K562 (cell line): ENCODE measurements around the gene PAFAH1B2. TPM values are rescaled to one million over a fixed set of nuclear protein-coding genes. Genes with fewer than 3 reads are reported as not detected.

Source experiments
- ARID1B ChIP-seq: fragments of 450-650 bp; IDR thresholded peaks from 2 replicates; pipeline ENCODE4 v1.6.1; 2016; ENCODE audit warnings: antibody characterized with exemption, mild to moderate bottlenecking, inconsistent platforms
- ASH1L ChIP-seq: fragments of 450-650 bp; IDR thresholded peaks from 2 replicates; pipeline ENCODE4 v1.6.1; 2018; ENCODE audit warnings: borderline replicate concordance, mild to moderate bottlenecking, low read depth; ENCODE audit not compliant: partially characterized antibody
- CEBPG ChIP-seq, 3 experiments: fragments of 200-800 bp in 1 of 3; sonication (Bioruptor generic) in 1 of 3; sonication (generic) in 1 of 3; formaldehyde crosslinking in 1 of 3; IDR thresholded peaks in 2 of 3; conservative IDR thresholded peaks in 1 of 3; 2 replicates each; pipeline versions ENCODE4 v1.6.1 to v1.8.0; 2016 to 2022; ENCODE audit warnings: missing compliant biosample characterization in 2 of 3, missing genetic modification characterization in 2 of 3, mild to moderate bottlenecking in 1 of 3, missing genetic modification reagents in 1 of 3
- CSDE1 ChIP-seq, 2 experiments: fragments of 450-650 bp; IDR thresholded peaks; 2 replicates each; pipeline ENCODE4 v1.6.1; 2016; ENCODE audit warnings: mild to moderate bottlenecking in 1 of 2
- EGR1 ChIP-seq: fragments of 450-650 bp; conservative IDR thresholded peaks from 2 replicates; pipeline ENCODE4 v1.6.1; 2017; ENCODE audit warnings: mild to moderate bottlenecking
- MYC ChIP-seq, 2 experiments: fragments of 250-450 bp in 1 of 2; sonication (Bioruptor Pico) in 1 of 2; IDR thresholded peaks; 2 replicates each; pipeline versions ENCODE4 v1.5.1 to v1.6.1; 2012 to 2021; ENCODE audit warnings: low read depth in 2 of 2, borderline replicate concordance in 1 of 2, improper control_type of control experiment in 1 of 2, low read length in 1 of 2, mild to moderate bottlenecking in 1 of 2, moderate library complexity in 1 of 2
- NR2C2 ChIP-seq, 2 experiments: fragments of 200-800 bp in 1 of 2; sonication (Bioruptor generic) in 1 of 2; sonication (generic) in 1 of 2; formaldehyde crosslinking in 1 of 2; IDR thresholded peaks; 2 replicates each; pipeline versions ENCODE4 v1.6.1 to v1.8.0; 2016 to 2022; ENCODE audit warnings: mild to moderate bottlenecking in 1 of 2, missing compliant biosample characterization in 1 of 2, missing genetic modification characterization in 1 of 2, missing genetic modification reagents in 1 of 2
- PHTF2 ChIP-seq: fragments of 250-450 bp; sonication (Bioruptor Pico); IDR thresholded peaks from 2 replicates; pipeline ENCODE4 v1.5.0; 2021; ENCODE audit warnings: mild to moderate bottlenecking
- RNF2 ChIP-seq: sonication (generic); IDR thresholded peaks from 2 replicates; pipeline ENCODE4 v1.6.1; 2016
- polyA plus RNA-seq, 8 experiments: library from polyadenylated mRNA; depleted of rRNA in 4 of 8; stranded (reverse) in 5 of 8; unstranded in 3 of 8; fragments of >200 nt; fragmentation: Nextera tagmentation in 2 of 8; fragmentation: Illumina TruSeq in 1 of 8; extraction: Ambion mirVana in 2 of 8; extraction: Trizol in 1 of 8; gene quantifications; 2 replicates each; pipeline versions ENCODE4 v1.2.1 to v1.2.3, GENCODE V29; 2011 to 2014; ENCODE audit warnings: inconsistent platforms in 1 of 8, missing spikeins in 1 of 8
- total RNA-seq, 7 experiments: library from RNA; depleted of rRNA in 6 of 7; stranded (reverse); fragments of >200 nt in 6 of 7; fragmentation: Illumina TruSeq in 2 of 7; extraction: Trizol in 2 of 7; gene quantifications; 2 replicates each; pipeline versions ENCODE4 v1.2.1 to v1.2.3, GENCODE V29; 2011 to 2021; ENCODE audit warnings: low replicate concordance in 1 of 7
- TF ChIP-seq, protein P1 (sequence below): fragments of 450-650 bp; IDR thresholded peaks from 2 replicates; pipeline ENCODE4 v1.6.1; 2016; ENCODE audit warnings: mild to moderate bottlenecking, moderate library complexity
- TF ChIP-seq, protein P2 (sequence below): fragments of 450-650 bp; IDR thresholded peaks from 2 replicates; pipeline ENCODE4 v1.6.1; 2016; ENCODE audit warnings: borderline replicate concordance

PAFAH1B2 gene
- total and polyA plus RNA-seq, 9 of the 15 experiments (the other 6 are each of a cell fraction or from before 2014, with no cell fraction given) = 27.8 to 94.7 (median 64.9) TPM

DNA sequence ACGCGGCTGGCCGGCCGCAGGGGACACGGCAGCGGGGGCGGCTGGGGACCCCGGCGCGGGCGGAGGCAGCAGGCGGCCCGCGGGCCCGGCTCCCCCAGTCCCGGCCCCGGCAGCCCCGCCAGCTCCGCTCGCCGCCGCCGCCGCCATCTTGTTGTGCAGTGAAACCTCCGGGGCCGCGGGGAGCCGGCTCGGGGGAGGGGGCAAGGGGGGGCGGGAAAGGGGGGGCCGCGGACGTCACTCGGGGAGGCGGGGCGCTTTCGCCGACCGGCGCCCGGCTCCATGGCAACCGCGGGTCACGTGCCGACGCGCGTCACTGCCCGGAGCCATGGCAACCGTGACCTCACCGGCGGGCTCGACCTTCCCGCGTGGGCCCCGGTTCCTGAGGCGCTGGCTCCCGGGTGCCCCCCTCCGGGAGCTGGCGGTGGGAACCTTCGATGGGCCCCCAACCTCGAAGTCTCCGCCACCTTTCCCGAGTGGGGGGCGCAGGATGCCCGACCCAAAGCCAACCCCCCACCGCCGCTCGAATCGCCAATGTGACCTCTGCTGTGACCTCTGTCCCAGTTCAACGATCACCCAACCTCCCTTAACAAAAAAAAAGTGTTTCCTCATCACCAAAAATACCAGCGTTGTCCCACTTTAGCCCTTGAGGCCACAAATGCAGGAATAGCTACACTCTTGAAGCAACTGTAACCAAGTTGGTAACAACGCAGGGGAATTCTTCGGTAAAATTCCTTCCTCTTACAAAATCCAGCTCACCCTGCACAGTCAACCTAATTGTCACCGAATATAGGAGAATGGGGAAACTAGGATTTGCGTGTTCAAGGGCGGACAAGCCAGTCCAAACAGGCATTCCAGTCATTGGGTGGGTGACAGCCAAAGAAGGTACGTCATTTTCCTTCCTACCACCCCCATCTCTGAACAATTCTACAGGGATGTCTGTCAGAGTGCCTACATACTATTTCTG, 45.5 kb upstream of the PAFAH1B2 start, which contains the start of gene SIK3 (continued):
- TF ChIP-seq, protein P1, sequence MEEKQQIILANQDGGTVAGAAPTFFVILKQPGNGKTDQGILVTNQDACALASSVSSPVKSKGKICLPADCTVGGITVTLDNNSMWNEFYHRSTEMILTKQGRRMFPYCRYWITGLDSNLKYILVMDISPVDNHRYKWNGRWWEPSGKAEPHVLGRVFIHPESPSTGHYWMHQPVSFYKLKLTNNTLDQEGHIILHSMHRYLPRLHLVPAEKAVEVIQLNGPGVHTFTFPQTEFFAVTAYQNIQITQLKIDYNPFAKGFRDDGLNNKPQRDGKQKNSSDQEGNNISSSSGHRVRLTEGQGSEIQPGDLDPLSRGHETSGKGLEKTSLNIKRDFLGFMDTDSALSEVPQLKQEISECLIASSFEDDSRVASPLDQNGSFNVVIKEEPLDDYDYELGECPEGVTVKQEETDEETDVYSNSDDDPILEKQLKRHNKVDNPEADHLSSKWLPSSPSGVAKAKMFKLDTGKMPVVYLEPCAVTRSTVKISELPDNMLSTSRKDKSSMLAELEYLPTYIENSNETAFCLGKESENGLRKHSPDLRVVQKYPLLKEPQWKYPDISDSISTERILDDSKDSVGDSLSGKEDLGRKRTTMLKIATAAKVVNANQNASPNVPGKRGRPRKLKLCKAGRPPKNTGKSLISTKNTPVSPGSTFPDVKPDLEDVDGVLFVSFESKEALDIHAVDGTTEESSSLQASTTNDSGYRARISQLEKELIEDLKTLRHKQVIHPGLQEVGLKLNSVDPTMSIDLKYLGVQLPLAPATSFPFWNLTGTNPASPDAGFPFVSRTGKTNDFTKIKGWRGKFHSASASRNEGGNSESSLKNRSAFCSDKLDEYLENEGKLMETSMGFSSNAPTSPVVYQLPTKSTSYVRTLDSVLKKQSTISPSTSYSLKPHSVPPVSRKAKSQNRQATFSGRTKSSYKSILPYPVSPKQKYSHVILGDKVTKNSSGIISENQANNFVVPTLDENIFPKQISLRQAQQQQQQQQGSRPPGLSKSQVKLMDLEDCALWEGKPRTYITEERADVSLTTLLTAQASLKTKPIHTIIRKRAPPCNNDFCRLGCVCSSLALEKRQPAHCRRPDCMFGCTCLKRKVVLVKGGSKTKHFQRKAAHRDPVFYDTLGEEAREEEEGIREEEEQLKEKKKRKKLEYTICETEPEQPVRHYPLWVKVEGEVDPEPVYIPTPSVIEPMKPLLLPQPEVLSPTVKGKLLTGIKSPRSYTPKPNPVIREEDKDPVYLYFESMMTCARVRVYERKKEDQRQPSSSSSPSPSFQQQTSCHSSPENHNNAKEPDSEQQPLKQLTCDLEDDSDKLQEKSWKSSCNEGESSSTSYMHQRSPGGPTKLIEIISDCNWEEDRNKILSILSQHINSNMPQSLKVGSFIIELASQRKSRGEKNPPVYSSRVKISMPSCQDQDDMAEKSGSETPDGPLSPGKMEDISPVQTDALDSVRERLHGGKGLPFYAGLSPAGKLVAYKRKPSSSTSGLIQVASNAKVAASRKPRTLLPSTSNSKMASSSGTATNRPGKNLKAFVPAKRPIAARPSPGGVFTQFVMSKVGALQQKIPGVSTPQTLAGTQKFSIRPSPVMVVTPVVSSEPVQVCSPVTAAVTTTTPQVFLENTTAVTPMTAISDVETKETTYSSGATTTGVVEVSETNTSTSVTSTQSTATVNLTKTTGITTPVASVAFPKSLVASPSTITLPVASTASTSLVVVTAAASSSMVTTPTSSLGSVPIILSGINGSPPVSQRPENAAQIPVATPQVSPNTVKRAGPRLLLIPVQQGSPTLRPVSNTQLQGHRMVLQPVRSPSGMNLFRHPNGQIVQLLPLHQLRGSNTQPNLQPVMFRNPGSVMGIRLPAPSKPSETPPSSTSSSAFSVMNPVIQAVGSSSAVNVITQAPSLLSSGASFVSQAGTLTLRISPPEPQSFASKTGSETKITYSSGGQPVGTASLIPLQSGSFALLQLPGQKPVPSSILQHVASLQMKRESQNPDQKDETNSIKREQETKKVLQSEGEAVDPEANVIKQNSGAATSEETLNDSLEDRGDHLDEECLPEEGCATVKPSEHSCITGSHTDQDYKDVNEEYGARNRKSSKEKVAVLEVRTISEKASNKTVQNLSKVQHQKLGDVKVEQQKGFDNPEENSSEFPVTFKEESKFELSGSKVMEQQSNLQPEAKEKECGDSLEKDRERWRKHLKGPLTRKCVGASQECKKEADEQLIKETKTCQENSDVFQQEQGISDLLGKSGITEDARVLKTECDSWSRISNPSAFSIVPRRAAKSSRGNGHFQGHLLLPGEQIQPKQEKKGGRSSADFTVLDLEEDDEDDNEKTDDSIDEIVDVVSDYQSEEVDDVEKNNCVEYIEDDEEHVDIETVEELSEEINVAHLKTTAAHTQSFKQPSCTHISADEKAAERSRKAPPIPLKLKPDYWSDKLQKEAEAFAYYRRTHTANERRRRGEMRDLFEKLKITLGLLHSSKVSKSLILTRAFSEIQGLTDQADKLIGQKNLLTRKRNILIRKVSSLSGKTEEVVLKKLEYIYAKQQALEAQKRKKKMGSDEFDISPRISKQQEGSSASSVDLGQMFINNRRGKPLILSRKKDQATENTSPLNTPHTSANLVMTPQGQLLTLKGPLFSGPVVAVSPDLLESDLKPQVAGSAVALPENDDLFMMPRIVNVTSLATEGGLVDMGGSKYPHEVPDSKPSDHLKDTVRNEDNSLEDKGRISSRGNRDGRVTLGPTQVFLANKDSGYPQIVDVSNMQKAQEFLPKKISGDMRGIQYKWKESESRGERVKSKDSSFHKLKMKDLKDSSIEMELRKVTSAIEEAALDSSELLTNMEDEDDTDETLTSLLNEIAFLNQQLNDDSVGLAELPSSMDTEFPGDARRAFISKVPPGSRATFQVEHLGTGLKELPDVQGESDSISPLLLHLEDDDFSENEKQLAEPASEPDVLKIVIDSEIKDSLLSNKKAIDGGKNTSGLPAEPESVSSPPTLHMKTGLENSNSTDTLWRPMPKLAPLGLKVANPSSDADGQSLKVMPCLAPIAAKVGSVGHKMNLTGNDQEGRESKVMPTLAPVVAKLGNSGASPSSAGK = peak; percentile 68
- TF ChIP-seq ASH1L (no peak), CSDE1 (IDR thresholded peaks at IDR 0.05) (peak in 1 of 2 experiments; percentile 93; a peak in 2 of 4 replicates), RNF2 (peak; percentile 29; the same call in 1 of the 2 replicates), NR2C2 (CRISPR knock-in tag; IDR thresholded peaks at IDR 0.05) (no peak), NR2C2 (tag; IDR thresholded peaks at IDR 0.05) (peak; percentile 87), MYC (IDR thresholded peaks at IDR 0.05; ENCODE audit: low read depth, low read length) (peak; percentile 83), MYC (CRISPR knock-in tag; IDR thresholded peaks at IDR 0.05; ENCODE audit: borderline replicate concordance, low read depth) (0 out of 2 replicates have a peak, but pooled peaks have one; percentile 20), CEBPG (CRISPR knock-in tag; IDR thresholded peaks at IDR 0.05) (peak; percentile 44; the same call in 1 of the 2 replicates), CEBPG (tag; conservative IDR thresholded peaks at IDR 0.05 in 1 of 2, IDR thresholded peaks at IDR 0.05 in 1 of 2) (no peak), PHTF2 (no peak), ARID1B (peak; percentile 51), EGR1 (peak; percentile 48)
- TF ChIP-seq, protein P2, sequence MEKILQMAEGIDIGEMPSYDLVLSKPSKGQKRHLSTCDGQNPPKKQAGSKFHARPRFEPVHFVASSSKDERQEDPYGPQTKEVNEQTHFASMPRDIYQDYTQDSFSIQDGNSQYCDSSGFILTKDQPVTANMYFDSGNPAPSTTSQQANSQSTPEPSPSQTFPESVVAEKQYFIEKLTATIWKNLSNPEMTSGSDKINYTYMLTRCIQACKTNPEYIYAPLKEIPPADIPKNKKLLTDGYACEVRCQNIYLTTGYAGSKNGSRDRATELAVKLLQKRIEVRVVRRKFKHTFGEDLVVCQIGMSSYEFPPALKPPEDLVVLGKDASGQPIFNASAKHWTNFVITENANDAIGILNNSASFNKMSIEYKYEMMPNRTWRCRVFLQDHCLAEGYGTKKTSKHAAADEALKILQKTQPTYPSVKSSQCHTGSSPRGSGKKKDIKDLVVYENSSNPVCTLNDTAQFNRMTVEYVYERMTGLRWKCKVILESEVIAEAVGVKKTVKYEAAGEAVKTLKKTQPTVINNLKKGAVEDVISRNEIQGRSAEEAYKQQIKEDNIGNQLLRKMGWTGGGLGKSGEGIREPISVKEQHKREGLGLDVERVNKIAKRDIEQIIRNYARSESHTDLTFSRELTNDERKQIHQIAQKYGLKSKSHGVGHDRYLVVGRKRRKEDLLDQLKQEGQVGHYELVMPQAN = peak; percentile 56; the same call in 1 of the 2 replicates
